GM19035 (cell line): ENCODE results near the gene PRMT7.

Experiments
- ATAC-seq: cut with Tn5 transposase; IDR thresholded peaks from one replicate; pipeline ENCODE4 v1.9.1; 2021; ENCODE audit not compliant: unreplicated experiment

The PRMT7 gene

GRCh38 chr16:68374246-68374805 lies 63.5 kb downstream of the PRMT7 start:
- ATAC-seq, result no peak

- ATAC-seq, result no peak
These were observed 64.3 kb downstream of the PRMT7 start for GRCh38 chr16:68374961-68375660.

DNA sequence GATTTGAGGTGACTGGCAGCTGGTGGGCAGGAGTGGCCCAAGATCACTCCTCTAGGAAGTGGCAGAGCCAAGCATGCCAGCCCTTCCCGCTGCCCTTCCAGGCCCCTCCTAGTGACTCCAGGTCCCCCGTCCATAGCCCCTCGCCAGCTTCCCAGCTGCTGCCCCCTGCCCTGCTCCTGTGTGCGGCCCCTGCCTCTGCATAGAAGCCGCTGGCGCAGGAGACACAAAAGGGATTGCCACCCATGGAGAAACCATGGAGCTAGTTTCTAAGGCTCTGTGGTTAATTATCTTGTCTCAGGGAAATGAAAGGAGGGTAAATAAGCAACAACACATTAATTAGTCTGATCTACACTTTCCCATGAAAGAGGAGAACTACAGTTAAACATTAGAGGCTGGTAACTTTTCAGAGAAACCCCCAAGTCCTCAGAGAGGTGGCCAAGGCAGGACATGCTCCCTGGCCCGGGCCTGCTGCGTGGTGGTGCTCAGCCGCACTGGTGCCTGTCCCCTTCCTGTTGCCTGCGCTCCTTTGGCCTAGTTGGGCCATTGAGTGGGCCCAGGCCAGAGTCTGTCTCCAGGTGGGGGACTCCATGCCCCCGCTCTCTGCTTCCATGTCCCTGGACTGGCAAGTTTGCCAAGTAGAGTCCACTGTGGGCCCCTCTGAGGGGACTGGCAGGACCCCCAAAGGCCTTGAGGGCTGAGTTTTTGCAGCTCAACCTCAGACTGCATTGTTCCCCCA lies 65.2 kb downstream of the PRMT7 start:
- no peak for ATAC-seq

DNA sequence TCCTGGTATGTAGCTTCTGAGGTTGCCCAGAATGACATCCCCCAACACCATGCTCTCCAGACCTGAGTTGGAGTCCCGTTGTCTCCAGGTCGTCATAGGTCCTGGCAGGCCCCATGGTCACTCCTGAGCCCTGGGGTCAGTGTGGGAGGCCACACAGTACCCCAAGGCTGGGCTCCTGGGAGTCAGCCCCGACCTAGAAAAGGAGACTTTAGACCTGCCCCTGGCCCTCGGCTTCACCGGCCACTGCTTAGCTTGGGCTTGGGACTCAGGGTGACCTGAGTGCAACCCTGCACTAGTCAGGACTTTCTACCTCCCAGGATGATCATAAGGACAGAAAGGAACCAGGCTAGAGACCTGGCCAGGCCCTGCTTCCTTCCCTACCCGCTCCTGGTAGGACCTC lies 65.8 kb downstream of the PRMT7 start:
- no peak for ATAC-seq

- no peak for ATAC-seq
These were observed 66.4 kb downstream of the PRMT7 start for GRCh38 chr16:68377221-68377620.

- no peak for ATAC-seq
These were observed 67.0 kb downstream of the PRMT7 start for GRCh38 chr16:68377667-68378393.

DNA sequence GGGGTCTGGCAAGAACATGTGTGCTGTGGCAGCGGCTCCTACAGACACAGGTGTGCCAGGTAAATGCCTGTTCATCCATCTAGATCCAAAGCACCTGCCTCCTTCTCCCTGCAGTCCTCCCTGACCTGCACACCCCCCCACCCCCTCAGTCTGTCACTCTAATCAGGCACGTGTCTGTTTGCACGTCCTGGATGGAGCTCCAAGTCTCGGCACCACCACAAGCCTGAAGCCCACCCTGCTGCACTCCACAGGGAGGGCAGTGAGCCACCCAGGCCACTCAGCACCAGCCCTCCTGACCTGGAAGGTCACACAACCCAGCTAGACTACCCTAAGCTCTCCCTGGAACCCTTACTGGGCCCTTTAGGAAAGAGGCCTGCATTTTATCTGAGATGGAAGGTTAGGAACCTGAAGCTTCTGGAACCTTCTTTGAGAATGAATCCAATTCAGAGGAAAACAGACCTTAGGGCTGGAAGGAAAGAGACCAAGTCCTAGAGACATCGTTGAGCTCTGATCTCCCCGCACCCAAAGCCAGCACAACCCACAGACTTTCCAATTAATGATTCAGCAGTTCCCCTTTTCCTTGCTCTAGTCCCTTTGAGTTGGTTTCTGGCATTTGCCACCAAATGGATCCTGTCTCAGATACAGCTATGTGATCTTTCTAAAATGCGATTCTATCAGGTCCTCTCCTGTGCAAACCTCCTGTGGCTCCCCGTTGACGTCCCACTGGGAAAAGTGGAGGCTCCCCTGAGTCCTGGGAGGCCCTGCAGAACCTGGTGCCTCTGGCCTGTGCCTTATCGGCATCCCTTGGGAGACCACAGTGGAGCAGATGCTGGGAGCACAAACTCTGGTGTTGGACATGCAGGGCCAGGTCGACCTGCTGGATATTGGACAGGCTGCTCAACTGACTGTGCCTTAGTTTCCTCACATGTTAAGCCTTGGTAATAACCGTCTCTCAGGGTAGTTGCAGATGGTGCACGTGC lies 67.9 kb downstream of the PRMT7 start:
- no peak for ATAC-seq

DNA sequence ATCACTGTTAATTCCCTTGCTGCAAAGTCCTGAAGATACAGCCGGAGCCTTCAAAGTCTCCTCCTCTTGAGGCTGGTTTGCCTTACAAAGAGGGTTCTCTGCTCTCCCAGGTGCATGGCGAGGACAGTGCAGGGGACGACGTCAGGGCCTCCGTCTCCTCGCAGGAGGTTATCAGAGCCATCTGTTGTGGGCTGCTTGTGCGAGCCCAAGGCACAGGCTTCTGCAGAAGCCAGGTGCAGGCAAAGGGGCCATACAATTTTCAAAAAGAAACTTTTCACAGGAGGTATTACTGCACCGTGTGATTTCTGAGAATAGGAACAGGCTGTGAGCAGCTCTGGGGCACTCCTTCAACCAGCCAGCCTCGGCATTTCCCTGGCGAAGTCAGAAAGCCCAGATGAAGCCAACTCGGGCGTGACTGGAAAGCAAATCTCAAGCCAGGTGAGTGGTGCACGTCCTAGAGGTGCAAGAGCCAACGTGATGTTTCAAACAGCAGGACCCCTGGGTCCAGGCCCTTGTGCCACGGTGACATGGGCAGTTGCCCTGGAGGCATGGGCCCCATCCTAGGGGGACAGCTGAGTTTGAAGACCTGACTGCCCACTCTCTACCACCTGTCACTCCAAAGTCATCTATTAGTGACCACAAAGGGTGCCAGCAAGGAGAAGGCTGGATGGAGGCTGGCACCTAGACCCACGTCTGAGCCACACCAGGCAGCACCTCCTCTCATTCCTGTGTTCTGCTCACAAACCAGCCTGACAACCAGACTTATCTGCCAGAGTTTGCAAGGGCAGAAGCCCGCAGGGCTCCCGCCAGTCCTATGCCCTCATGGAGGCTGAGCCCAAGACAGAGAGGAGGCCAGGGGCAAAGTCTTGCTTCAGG lies 68.9 kb downstream of the PRMT7 start:
- no peak for ATAC-seq

DNA sequence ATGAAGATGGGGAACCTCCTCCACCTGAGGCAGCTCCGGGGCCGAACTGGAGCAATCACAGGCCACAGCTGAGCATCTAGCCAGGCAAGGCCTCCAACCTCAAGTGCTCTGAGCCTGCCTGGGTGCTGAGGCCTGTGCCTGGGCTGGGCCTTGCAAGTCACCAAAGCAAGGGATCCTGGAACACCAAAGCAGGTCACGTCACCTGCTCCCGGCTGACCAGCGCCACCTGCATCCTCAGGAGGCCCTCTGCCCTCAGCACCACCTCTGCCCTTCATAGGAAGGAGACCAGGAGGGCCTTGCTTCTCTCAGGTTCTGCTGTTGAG lies 69.5 kb downstream of the PRMT7 start:
- ATAC-seq, result no peak

- ATAC-seq, result no peak
These were observed 70.0 kb downstream of the PRMT7 start for GRCh38 chr16:68380676-68381362.

DNA sequence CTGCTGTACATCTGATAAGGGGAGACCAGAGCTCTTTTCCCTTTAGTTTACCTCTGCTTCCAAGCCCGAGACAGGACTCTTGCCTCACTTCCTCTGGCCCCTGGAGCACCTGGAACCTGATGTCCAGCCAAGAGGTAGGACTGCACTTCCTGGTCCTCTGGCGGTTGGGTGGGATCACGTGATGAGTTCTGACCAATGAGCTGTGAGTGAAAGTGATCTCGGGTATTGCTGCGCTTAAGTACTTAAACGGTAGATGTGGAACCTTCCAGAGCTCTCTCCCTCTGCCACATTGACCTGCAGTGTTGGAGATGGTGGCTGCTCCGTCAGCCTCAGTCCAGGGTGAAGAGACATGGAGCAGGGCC lies 70.5 kb downstream of the PRMT7 start:
- ATAC-seq, result no peak

GRCh38 chr16:68382296-68382718 lies 71.5 kb downstream of the PRMT7 start:
- ATAC-seq, result no peak

- ATAC-seq, result no peak
These were observed 73.0 kb downstream of the PRMT7 start for GRCh38 chr16:68383858-68384257.

- ATAC-seq, result no peak
These were observed 73.7 kb downstream of the PRMT7 start for GRCh38 chr16:68384288-68385161.

DNA sequence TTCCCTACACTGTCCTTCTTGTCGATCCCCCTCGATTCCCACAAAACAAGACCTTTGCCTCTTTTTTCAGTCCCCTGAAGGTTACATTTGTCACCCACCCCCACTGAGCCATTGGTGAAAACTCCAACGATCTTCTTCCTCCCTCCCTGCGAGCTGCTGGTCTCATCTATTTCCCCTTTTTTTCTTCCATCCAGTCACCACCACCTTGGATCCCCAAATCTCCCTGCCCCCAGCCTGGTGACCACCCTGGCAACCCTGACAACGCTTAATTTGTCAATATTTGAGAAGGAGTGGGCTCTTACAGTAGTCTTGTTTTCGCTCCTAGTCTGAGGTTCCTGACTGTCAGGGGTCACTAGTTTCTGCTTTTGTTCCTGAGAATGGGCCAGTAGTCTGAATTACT lies 74.6 kb downstream of the PRMT7 start:
- no peak for ATAC-seq

- no peak for ATAC-seq
These were observed 75.8 kb downstream of the PRMT7 start for GRCh38 chr16:68386628-68387027.

GRCh38 chr16:68387301-68387700 lies 76.5 kb downstream of the PRMT7 start:
- no peak for ATAC-seq

GRCh38 chr16:68388124-68388523 lies 77.3 kb downstream of the PRMT7 start:
- no peak for ATAC-seq
